GM12873 (cell line): ENCODE results near the gene TRAF3IP1.

Experiments
- CTCF ChIP-seq: IDR thresholded peaks from 2 replicates; pipeline ENCODE4 v1.5.1; 2012; ENCODE audit warnings: low read depth, mild to moderate bottlenecking, moderate library complexity, low read length, control low read depth; ENCODE audit not compliant: insufficient read depth; ENCODE audit errors: missing control alignments

Gene TRAF3IP1

GRCh38 chr2:238409341-238410199, 89.3 kb downstream of the TRAF3IP1 start:
- no peak for TF ChIP-seq CTCF

GRCh38 chr2:238412067-238412767, 91.9 kb downstream of the TRAF3IP1 start:
- TF ChIP-seq CTCF, result no peak

GRCh38 chr2:238413368-238413767, 93.0 kb downstream of the TRAF3IP1 start:
- TF ChIP-seq CTCF, result no peak

- TF ChIP-seq CTCF, result no peak
Observed at GRCh38 chr2:238415036-238415764, 94.9 kb downstream of the TRAF3IP1 start.

- no peak for TF ChIP-seq CTCF
Observed at GRCh38 chr2:238415893-238416292, 95.6 kb downstream of the TRAF3IP1 start.

- TF ChIP-seq CTCF, result no peak
Observed at GRCh38 chr2:238418196-238418998, 98.1 kb downstream of the TRAF3IP1 start.
